ENCODE measurements around the gene OR10A5.
"Not testable (repeated sequence)": the region's sequence is repeated elsewhere in the genome, so short reads cannot be mapped to it uniquely, and the experiment has no call there.

OR10A5 gene

DNA sequence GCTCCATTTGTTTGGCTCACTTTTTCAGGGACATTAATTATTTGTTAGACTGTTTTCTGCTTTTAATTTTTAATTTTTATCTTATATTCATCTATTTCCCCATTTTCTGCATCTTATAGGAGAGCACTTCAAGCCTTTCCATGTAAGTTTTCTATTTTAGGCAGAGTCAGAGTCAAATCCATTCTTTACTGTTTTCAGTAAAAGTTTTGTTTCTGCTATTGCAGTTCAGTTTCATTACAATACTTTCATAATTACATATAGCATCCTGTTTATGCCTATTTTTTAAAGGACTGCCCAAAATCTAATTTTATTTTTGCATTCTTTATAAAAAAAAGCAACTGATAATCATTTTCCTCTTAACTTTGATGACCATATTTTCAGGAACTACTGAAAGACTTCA, 3.8 kb upstream of the OR10A5 start:
- POLR2A ChIA-PET = no interaction called here
- DNase-seq (ENCODE audit: extremely low spot score) = no peak
- CTCF ChIA-PET = interaction anchor here (1.0 kb wide), 1 partner anchor 29 kb away, joined by 4 read pairs; no protein-coding TSS in a partner anchor
- TF ChIP-seq, protein P1, sequence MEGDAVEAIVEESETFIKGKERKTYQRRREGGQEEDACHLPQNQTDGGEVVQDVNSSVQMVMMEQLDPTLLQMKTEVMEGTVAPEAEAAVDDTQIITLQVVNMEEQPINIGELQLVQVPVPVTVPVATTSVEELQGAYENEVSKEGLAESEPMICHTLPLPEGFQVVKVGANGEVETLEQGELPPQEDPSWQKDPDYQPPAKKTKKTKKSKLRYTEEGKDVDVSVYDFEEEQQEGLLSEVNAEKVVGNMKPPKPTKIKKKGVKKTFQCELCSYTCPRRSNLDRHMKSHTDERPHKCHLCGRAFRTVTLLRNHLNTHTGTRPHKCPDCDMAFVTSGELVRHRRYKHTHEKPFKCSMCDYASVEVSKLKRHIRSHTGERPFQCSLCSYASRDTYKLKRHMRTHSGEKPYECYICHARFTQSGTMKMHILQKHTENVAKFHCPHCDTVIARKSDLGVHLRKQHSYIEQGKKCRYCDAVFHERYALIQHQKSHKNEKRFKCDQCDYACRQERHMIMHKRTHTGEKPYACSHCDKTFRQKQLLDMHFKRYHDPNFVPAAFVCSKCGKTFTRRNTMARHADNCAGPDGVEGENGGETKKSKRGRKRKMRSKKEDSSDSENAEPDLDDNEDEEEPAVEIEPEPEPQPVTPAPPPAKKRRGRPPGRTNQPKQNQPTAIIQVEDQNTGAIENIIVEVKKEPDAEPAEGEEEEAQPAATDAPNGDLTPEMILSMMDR (IDR thresholded peaks at IDR 0.05; ENCODE audit: control extremely low read depth, extremely low read depth, low read depth, missing control alignments) = no peak

DNA sequence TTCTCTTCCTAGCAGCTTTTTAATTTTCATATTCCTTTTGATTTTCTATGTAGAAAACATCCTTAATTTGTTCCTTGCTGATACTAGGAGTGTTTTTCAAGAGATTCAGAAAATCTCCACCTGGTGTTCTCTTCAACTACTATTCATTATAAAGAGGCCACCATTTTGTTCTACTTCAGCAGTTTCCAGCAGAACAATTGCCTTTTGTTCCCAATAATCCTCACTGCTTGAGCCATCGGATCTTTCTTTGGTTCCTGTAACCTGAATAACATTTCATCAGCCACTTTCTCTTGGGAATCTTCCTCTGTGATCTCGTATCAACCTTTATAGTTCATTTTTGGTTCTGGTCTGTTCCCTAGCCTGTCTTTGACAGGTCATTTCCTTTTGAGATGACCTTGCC, 1.8 kb upstream of the OR10A5 start:
- ChIA-PET CTCF (interaction anchor here (1.0 to 1.2 kb wide), 2 partner anchors 10 to 31 kb away, joined by 4 read pairs; no protein-coding TSS in a partner anchor), POLR2A (no interaction called here)
- no peak for DNase-seq (ENCODE audit: extremely low spot score)
- TF ChIP-seq, protein P1 (IDR thresholded peaks at IDR 0.05; ENCODE audit: control extremely low read depth, extremely low read depth, low read depth, missing control alignments) = no peak

DNA sequence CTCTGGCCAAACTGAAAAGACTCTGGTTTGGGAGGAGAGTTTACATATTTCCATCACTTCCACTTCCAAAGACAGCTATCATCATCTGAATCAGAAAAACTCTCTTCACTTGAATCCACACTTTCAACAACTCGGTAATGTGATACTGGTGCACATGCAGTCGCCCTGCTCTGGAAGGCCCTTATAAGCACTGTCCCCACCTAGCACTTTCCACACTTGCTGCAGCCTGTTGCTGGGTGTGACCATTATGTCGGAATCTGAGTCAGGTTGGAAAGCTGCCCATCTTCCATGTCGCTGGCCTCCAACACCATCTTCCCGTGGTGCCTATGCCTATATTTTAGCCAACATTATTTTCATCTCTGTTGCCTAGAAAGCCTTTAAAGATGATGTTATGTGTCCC, 1.1 kb upstream of the OR10A5 start:
- POLR2A ChIA-PET = no interaction called here
- CTCF ChIA-PET = interaction anchor here (1.2 kb wide), 1 partner anchor 33 kb away, joined by 3 read pairs; no protein-coding TSS in a partner anchor
- no peak for DNase-seq (ENCODE audit: extremely low spot score)
- TF ChIP-seq, protein P1 (IDR thresholded peaks at IDR 0.05; ENCODE audit: control extremely low read depth, extremely low read depth, low read depth, missing control alignments) = no peak

DNA sequence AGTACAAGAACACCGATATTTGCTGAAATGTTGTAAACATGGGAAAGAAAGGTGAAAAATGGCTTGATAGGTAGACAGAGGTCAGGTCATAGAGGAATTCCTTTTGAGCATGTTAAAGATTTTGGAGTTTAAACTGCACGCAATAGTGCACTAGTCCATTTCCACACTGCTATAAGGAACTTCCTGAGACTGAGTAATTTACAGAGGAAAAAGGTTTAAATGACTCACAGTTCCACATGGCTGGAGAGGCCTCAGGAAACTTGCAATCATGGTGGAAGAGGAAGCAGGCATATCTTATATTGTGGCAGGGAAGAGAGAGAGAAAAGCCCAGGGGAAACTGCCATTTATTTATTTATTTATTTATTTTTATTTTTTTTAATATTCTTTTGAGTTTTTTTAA, 5.0 kb downstream of the OR10A5 start:
- DNase-seq (ENCODE audit: extremely low spot score) = no peak
- CTCF ChIA-PET = no interaction called here
- POLR2A ChIA-PET = no interaction called here
- TF ChIP-seq, protein P1 (IDR thresholded peaks at IDR 0.05; ENCODE audit: control extremely low read depth, extremely low read depth, low read depth, missing control alignments) = no peak

DNA sequence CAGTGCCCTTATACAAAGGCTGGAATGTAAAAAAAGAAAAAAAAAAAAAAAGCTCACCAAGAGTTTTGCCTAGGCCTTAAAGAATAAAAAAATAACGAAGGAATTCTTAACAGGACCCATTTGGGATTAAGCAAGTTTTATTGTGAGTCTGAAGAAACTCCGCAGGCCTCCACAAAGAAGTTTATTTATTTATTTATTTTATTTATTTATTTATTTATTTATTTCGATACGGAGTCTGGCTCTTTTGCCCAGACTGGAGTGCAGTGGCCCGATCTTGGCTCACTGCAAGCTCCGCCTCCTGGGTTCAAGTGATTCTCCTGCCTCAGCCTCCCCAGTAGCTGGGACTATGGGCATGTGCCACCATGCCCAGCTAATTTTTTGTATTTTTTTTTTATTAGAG, 9.3 kb downstream of the OR10A5 start:
- CTCF ChIA-PET = interaction anchor here (1.4 to 2.1 kb wide), 2 partner anchors 21 to 43 kb away, joined by 4 to 6 read pairs; no protein-coding TSS in a partner anchor
- DNase-seq (ENCODE audit: extremely low spot score); POLR2A ChIA-PET: not testable (repeated sequence)

DNA sequence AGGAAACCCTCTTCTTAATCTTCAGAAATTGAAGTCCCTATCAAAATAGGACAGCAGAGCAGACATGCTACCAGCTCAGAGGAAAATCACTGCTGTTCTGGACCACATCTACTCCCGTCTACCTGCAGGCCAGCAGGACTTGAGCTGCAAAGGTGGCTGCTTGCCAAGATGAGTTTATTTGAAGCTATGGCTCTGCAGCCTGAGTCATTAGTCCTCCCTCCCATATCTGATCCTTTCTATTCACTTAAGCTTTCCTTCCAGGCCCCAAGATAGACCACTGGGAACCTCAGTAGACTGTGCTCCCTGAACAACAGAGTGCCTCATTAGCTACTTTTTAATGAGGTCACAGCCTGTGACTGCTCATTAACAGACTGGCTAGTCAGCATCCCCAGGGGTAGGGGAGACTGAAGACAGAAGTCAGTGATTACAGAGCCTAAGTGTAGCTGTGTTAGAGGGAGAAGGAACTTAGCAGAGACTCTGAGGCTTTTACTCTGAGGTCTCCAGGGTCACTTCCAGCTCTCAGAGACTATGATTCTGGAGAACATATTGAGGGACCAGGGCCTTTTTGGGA, 10.6 kb downstream of the OR10A5 start:
- POLR2A ChIA-PET = no interaction called here
- TF ChIP-seq, protein P1 (IDR thresholded peaks at IDR 0.05; ENCODE audit: control extremely low read depth, extremely low read depth, low read depth, missing control alignments) = no peak
- DNase-seq (ENCODE audit: extremely low spot score) = no peak
- CTCF ChIA-PET = interaction anchor here (1.1 to 2.1 kb wide), 2 partner anchors 20 to 44 kb away, joined by 3 to 6 read pairs; no protein-coding TSS in a partner anchor

DNA sequence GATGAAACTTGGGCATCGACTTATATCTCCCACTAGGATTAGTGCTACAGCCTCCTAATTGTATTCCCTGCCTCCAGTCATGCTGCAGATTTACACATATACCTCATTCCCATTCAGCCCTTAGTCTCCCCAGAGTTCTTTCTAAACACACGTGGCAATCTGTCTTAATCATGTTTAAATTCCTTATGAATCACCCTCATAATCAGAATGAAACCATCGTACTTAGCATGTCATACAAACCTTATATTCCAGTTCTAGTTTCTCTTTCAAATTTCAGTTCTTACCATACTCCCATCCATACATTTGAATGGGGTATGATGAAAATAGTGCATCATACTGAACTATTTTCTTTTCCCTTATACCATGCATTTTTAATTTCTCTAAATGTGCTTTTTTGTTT, 11.4 kb downstream of the OR10A5 start:
- ChIA-PET POLR2A (no interaction called here), CTCF (interaction anchor here (2.1 kb wide), 1 partner anchor 45 kb away, joined by 6 read pairs; no protein-coding TSS in a partner anchor)
- DNase-seq (ENCODE audit: extremely low spot score) = peak; percentile 11
- TF ChIP-seq, protein P1 (IDR thresholded peaks at IDR 0.05; ENCODE audit: control extremely low read depth, extremely low read depth, low read depth, missing control alignments) = no peak

Measured in GM10248 (cell line).